Fibroblast of villous mesenchyme (primary cell): ENCODE results near the gene KCNIP4. TPM values are rescaled to one million over a fixed set of nuclear protein-coding genes. Genes with fewer than 3 reads are reported as not detected.

Source experiments
- DNase-seq: peaks from one replicate; pipeline ENCODE4 v3.0.0-alpha.2; 2010; ENCODE audit warnings: low read depth
- H3K4me3 ChIP-seq: 2 replicates; pipeline ENCODE4 v1.5.1; 2011; ENCODE audit warnings: low read depth, mild to moderate bottlenecking, low read length
- total RNA-seq: library from RNA; depleted of rRNA; stranded (reverse); fragments of >200 nt; gene quantifications from 2 replicates; pipeline ENCODE4 v1.2.3, GENCODE V29; 2012
- TF ChIP-seq, protein P1 (sequence below): IDR thresholded peaks from 2 replicates; pipeline ENCODE4 v1.5.1; 2012; ENCODE audit warnings: low read depth, mild to moderate bottlenecking, low read length; ENCODE audit not compliant: insufficient read depth

Gene KCNIP4
- total RNA-seq, 1 donor = under 0.01 TPM

DNA sequence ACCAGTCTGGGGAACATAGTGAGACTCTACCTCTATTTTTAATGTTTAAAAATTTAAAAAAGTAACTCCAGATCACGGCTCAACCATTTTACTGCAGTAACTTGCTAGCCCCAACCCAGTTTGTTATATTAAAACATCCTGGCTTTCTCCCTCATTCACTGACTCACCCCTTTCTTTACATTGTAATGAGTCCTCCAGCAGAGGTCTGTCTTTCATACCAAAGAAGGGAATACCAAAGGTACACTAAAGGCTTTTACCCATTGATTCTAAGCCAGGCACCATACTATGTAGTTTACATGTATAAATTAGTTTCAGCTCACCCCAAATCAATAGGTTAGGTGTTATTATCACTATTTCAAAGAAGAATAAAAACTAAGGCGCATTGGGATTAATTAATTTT is 961.4 kb downstream of the KCNIP4 start:
- TF ChIP-seq, protein P1, sequence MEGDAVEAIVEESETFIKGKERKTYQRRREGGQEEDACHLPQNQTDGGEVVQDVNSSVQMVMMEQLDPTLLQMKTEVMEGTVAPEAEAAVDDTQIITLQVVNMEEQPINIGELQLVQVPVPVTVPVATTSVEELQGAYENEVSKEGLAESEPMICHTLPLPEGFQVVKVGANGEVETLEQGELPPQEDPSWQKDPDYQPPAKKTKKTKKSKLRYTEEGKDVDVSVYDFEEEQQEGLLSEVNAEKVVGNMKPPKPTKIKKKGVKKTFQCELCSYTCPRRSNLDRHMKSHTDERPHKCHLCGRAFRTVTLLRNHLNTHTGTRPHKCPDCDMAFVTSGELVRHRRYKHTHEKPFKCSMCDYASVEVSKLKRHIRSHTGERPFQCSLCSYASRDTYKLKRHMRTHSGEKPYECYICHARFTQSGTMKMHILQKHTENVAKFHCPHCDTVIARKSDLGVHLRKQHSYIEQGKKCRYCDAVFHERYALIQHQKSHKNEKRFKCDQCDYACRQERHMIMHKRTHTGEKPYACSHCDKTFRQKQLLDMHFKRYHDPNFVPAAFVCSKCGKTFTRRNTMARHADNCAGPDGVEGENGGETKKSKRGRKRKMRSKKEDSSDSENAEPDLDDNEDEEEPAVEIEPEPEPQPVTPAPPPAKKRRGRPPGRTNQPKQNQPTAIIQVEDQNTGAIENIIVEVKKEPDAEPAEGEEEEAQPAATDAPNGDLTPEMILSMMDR = no peak
- no peak for DNase-seq
- H3K4me3 ChIP-seq = no peak overlapping the region

DNA sequence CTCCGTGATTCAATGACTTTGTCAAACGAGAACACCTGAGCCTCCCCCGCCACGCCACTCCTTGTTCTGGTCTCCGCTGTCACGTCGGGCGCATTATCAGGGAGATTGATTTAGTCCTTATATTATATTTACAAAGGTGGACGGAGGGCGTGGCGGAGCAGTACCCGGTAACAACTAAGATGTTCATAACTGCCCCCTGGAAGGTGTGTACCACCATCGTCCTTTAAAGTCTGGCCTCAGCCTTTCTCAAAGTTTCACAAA is 964.1 kb downstream of the KCNIP4 start:
- DNase-seq = no peak

DNA sequence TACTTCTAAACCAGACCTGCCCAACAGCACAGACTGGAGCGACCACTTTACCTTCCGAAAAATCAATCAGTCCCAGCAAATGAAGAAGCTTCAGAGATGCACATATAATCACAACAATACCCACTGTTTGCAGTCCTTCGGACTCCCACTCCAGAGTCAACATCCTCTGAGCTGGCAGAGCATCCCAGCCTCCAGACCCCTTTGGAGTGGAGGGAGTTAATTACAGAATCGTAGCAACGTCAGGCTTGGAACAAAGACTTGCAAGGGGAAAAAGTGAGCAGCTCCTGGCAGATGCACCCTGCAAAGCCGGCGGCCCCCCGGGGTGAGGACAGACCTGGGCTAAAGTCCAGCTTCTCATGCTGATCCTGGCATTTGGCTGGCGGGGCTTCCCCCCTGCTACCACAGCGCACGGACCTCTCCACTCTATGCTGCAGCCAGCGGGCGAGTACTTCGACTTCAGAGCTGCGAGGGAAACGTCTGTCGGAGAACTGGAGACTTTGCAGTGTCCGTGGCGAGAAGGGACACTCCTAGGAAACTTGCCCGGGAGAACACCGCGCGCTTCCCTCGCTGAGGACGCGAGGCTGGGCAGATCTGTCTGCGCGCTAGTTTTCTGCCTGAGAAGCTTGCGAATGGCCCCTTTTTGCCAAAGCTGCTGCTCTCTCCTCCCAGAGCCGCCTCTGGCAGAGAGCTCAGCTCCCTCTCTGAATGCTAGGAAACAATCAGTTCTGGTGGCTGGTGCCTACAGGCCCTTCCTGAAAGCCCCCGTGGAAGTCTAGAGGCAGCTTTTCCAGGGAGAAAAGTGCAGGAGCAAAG is 964.6 kb downstream of the KCNIP4 start:
- TF ChIP-seq, protein P1 = no peak
- H3K4me3 ChIP-seq = no peak overlapping the region
- no peak for DNase-seq

More for the DNA sequence above, 964.1 kb downstream of the KCNIP4 start:
- TF ChIP-seq, protein P1 = no peak
- no peak overlapping the region for H3K4me3 ChIP-seq

DNA sequence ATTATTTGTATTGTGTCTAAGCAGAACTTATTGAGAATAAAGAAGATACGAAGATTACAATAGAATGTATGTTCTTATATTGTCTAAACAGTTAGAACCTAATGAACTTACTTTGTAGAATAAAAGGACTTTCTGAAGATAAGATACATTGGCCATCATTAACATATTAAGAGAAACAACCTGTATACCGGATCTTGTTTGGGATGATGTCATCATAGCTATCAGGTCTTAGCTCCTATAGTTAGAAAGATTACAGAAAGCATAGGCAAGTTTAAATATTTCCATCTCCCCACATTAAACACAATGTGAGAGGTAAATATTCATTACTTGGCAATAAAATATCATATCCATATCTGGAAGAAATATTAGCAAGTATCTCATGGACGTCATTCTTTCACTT is 966.0 kb downstream of the KCNIP4 start:
- no peak for DNase-seq
- no peak overlapping the region for H3K4me3 ChIP-seq
- TF ChIP-seq, protein P1 = no peak

DNA sequence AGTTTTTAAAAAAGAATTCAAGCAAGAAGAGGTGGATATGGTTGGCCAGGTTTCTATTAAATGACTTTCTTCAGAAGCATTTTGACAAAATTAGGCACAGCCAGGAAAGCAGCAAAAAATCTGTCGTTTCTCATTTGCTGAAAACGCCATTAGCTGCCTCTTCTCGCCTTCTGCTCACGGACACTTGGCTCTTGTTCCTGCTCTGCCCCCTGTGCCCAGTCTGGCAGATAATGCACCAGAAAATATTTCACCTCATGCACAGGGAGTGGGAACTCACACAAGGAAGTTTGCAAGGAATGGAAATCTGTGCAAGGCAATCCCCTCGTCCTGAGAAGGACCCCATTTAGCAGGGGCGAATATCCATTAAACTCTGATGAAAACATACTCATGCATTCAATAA is 988.3 kb downstream of the KCNIP4 start:
- TF ChIP-seq, protein P1 = no peak
- H3K4me3 ChIP-seq = no peak overlapping the region
- no peak for DNase-seq

DNA sequence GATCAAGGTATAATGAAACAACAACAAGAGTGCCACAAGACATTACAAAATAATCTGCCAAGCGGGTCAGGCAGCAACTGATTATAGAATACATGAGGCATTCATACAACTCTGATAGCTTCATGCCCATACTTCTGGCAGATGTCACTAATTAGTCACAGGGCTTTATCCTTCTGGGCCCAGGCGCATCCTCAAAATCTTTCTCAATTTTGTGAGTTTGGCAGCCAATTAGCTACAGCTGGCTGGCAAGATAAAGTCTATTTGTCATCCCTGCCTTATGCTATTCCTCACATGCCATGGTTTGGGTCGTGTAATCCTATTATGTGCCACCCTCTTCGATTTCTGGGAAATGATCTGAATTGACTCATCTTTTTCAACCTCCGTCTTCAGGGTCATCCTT is 994.0 kb downstream of the KCNIP4 start:
- DNase-seq = no peak
- H3K4me3 ChIP-seq = no peak overlapping the region
- TF ChIP-seq, protein P1 = no peak

DNA sequence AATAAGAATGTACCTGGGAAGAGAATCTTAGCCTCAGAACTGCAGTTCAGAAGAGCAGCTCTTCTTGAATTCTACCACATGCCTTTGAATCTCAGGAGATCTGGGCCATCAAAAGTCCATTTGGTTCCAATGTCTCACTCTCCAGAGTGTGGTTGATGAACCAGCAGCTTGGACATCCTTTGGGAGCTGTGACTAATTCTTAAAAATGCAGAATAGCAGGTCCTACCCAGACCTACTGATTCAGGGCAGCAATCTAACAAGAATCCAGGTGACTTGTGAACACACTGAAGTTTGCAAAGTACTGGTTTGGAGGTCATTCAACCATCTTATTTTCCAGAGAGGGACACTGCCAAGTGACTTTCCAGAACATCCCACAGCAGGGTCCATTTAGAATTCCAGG is 1003.6 kb downstream of the KCNIP4 start:
- TF ChIP-seq, protein P1 = no peak
- no peak for DNase-seq

More for the DNA sequence above, 1003.6 kb downstream of the KCNIP4 start:
- H3K4me3 ChIP-seq = no peak overlapping the region
